Cardiac muscle cell (in vitro differentiated cells and primary cell): ENCODE data around the gene TMEM233. TPM values are rescaled to one million over a fixed set of nuclear protein-coding genes. Genes with fewer than 3 reads are reported as not detected.
A peak's percentile ranks its signal among the peaks of the same experiment; 100 is the strongest.

ENCODE experiments used
- DNase-seq, 2 donors: peaks; one replicate each; pipeline versions ENCODE4 v3.0.0 to v3.0.0-alpha.2; 2010 to 2017; ENCODE audit warnings: low read depth in 1 of 2, low spot score in 1 of 2
- H3K27ac ChIP-seq: fragments of 200-600 bp; sonication (generic); 2 replicates; pipeline ENCODE4 v1.5.1; 2016
- H3K27me3 ChIP-seq: fragments of 200-600 bp; sonication (generic); 2 replicates; pipeline ENCODE4 v1.6.0; 2016; ENCODE audit warnings: control low read depth
- H3K36me3 ChIP-seq: fragments of 200-600 bp; sonication (generic); 2 replicates; pipeline ENCODE4 v1.5.1; 2016; ENCODE audit warnings: control low read depth
- H3K4me1 ChIP-seq: fragments of 200-600 bp; sonication (generic); 2 replicates; pipeline ENCODE4 v1.8.1; 2017; ENCODE audit warnings: low read depth, mild to moderate bottlenecking, mixed run types
- H3K4me3 ChIP-seq: fragments of 200-600 bp; sonication (generic); 2 replicates; pipeline ENCODE4 v1.5.1; 2016; ENCODE audit warnings: mild to moderate bottlenecking
- H3K9me3 ChIP-seq: fragments of 200-600 bp; sonication (generic); 2 replicates; pipeline ENCODE4 v1.5.1; 2017; ENCODE audit warnings: low read depth, mild to moderate bottlenecking, control low read depth
- CTCF ChIP-seq: IDR thresholded peaks from 2 replicates; pipeline ENCODE4 v1.5.1; 2012; ENCODE audit warnings: low read depth, mild to moderate bottlenecking, low read length
- polyA plus RNA-seq: library from polyadenylated mRNA; unstranded; fragments of >200 nt; fragmentation: Nextera tagmentation; extraction: Ambion mirVana; gene quantifications from 2 replicates; pipeline ENCODE4 v1.2.1, GENCODE V29; 2016
- total RNA-seq: library from RNA; depleted of rRNA; stranded (reverse); fragments of >200 nt; gene quantifications from 2 replicates; pipeline ENCODE4 v1.2.3, GENCODE V29; 2016

TMEM233 gene
- total and polyA plus RNA-seq, 2 experiments from 2014 or later = 0.06 TPM; not detected in 1

DNA sequence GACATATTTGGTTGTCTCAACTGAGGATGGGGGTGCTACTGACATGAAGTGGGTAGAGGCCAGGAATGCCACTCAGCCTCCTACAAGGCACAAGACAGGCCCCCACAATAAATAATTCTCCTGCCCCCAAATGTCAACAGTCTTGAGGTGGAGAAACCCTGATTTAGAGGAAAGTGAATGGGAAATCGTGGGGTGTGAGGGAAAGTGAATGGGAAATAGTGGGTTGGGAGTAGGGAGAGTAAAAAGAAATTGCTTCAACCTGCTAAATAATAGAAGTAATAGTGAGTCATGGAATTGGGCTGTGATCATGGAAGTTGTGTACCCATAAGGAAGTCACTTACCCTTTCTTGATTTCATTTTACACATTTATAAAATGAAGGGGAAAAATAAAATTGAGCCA is 16.7 kb upstream of the TMEM233 start:
- H3K27me3 ChIP-seq = peaks cover 7% of the 10 kb centered on the region
- H3K4me3 ChIP-seq = no peak overlapping the region
- DNase-seq = no peak
- H3K36me3 ChIP-seq = no peaks in the 10 kb centered on the region
- no peaks in the 10 kb centered on the region for H3K4me1 ChIP-seq
- no peak for TF ChIP-seq CTCF
- H3K9me3 ChIP-seq = no peaks in the 10 kb centered on the region
- no peak overlapping the region for H3K27ac ChIP-seq

DNA sequence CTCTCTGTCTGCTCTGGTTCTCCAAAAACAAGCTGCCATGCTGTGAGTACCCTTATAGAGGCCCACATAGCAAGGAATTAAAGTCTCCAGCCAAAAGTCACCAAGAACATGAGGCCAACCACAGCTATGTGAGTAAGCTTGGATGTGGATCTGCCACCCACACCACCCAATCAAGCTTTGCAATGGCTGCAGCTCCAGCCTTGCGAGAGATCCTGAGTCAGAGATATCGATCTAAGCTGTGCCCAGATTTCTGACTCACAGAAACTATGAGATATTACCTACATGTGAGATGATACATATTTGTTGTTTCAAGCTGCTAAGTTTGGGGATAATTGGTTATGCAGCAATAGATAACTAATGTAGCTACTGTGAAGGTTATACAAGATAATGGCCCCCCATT is 15.5 kb upstream of the TMEM233 start:
- Histone ChIP-seq H3K4me1 (no peaks in the 10 kb centered on the region), H3K27ac (no peak overlapping the region), H3K27me3 (peaks cover 10% of the 10 kb centered on the region), H3K9me3 (no peaks in the 10 kb centered on the region), H3K36me3 (no peaks in the 10 kb centered on the region), H3K4me3 (no peak overlapping the region)
- TF ChIP-seq CTCF = no peak
- DNase-seq = peak in 1 of 2 donors; percentile 13

GRCh38 chr12:119589097-119589496 is 4.5 kb upstream of the TMEM233 start:
- TF ChIP-seq CTCF = no peak
- no peaks in the 10 kb centered on the region for H3K9me3 ChIP-seq
- no peaks in the 10 kb centered on the region for H3K4me1 ChIP-seq
- peaks cover 66% of the 10 kb centered on the region for H3K27me3 ChIP-seq
- no peak overlapping the region for H3K4me3 ChIP-seq
- H3K27ac ChIP-seq = no peak overlapping the region
- peak in 1 of 2 donors; percentile 71 for DNase-seq
- no peaks in the 10 kb centered on the region for H3K36me3 ChIP-seq

- no peak for DNase-seq
- Histone ChIP-seq H3K4me3 (no peak overlapping the region), H3K27me3 (peaks cover 72% of the 10 kb centered on the region), H3K36me3 (no peaks in the 10 kb centered on the region), H3K9me3 (no peaks in the 10 kb centered on the region), H3K27ac (no peak overlapping the region), H3K4me1 (no peaks in the 10 kb centered on the region)
- TF ChIP-seq CTCF = no peak
These were observed 3.9 kb upstream of the TMEM233 start for GRCh38 chr12:119589634-119590033.

DNA sequence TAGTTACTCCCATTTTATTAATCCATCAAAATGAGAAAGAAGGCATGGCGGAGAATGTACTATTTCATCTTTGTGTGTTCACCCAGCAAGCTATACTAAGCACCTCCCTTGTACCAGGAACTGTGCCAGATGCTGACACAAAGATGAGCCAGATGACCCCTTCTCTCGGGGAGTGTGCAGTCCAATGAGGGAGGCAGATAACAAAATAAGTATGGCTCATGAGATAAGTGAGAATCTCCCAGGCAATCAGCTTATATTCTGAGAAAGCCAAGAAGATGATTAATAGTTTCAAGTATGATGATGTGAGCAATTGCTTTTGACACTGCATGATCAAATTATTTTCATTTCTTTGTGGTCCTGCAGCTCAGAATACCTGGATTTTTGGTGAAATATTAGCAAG is 1.3 kb upstream of the TMEM233 start:
- Histone ChIP-seq H3K36me3 (no peaks in the 10 kb centered on the region), H3K27me3 (peaks cover 93% of the 10 kb centered on the region)
- no peak for TF ChIP-seq CTCF

DNA sequence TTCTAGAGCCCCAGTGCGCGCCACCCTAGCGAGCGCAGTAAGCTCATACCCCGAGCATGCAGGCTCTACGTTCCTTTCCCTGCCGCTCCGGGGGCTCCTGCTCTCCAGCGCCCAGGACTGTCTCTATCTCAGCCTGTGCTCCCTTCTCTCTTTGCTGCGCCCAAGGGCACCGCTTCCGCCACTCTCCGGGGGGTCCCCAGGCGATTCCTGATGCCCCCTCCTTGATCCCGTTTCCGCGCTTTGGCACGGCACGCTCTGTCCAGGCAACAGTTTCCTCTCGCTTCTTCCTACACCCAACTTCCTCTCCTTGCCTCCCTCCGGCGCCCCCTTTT is 791 bp downstream of the TMEM233 start:
- H3K27ac ChIP-seq = no peak overlapping the region
- no peak for TF ChIP-seq CTCF
- no peaks in the 10 kb centered on the region for H3K9me3 ChIP-seq
- H3K4me1 ChIP-seq = no peaks in the 10 kb centered on the region
- peak; percentile 3 to 11 for DNase-seq
- peaks cover 94% of the 10 kb centered on the region for H3K27me3 ChIP-seq
- H3K4me3 ChIP-seq = peak overlapping the region; percentile 21
- no peaks in the 10 kb centered on the region for H3K36me3 ChIP-seq

More for the DNA sequence above, 1.3 kb upstream of the TMEM233 start:
- Histone ChIP-seq H3K27ac (no peak overlapping the region), H3K4me1 (no peaks in the 10 kb centered on the region), H3K4me3 (no peak overlapping the region), H3K9me3 (no peaks in the 10 kb centered on the region)
- peak in 1 of 2 donors; percentile 25 for DNase-seq
